ENCODE results near the gene C1S. TPM values are rescaled to one million over a fixed set of nuclear protein-coding genes. Genes with fewer than 3 reads are reported as not detected.

The C1S gene
- total RNA-seq, 6 experiments from 2014 or later = 21.9 to 30.8 (median 30.2) TPM

GRCh38 chr12:7058850-7059395, 1.6 kb upstream of the C1S start:
- Mint-ChIP-seq H3K4me3 (no peak overlapping the region), H3K27ac (no peak overlapping the region), H3K4me1 (ENCODE audit: low read depth) (peaks cover 19% of the 10 kb centered on the region), H3K36me3 (ENCODE audit: low read depth) (no peaks in the 10 kb centered on the region), H3K27me3 (ENCODE audit: insufficient read depth) (peaks cover 31% of the 10 kb centered on the region), H3K9me3 (no peaks in the 10 kb centered on the region)
- TF ChIP-seq CTCF (IDR thresholded peaks at IDR 0.05) = no peak
- no peak for DNase-seq

- Mint-ChIP-seq H3K36me3 (ENCODE audit: low read depth) (no peaks in the 10 kb centered on the region), H3K27me3 (ENCODE audit: insufficient read depth) (peaks cover 24% of the 10 kb centered on the region), H3K27ac (peak overlapping the region; percentile 95), H3K4me3 (no peak overlapping the region; the same call in 1 of the 2 replicates), H3K9me3 (no peaks in the 10 kb centered on the region), H3K4me1 (ENCODE audit: low read depth) (peaks cover 19% of the 10 kb centered on the region)
- TF ChIP-seq CTCF (IDR thresholded peaks at IDR 0.05) = no peak
- no peak for DNase-seq
Observed at GRCh38 chr12:7059780-7060179, 738 bp upstream of the C1S start.

- peak overlapping the region; percentile 89 for H3K4me3 Mint-ChIP-seq
- DNase-seq = no peak
- peaks cover 13% of the 10 kb centered on the region for H3K27me3 Mint-ChIP-seq (ENCODE audit: insufficient read depth)
- H3K9me3 Mint-ChIP-seq = no peaks in the 10 kb centered on the region
- H3K36me3 Mint-ChIP-seq (ENCODE audit: low read depth) = no peaks in the 10 kb centered on the region
- peak overlapping the region; percentile 95 for H3K27ac Mint-ChIP-seq
- TF ChIP-seq CTCF (IDR thresholded peaks at IDR 0.05) = no peak
- peaks cover 19% of the 10 kb centered on the region for H3K4me1 Mint-ChIP-seq (ENCODE audit: low read depth)
Observed at GRCh38 chr12:7061138-7061537, 620 bp downstream of the C1S start.

- Mint-ChIP-seq H3K27me3 (ENCODE audit: insufficient read depth) (peaks cover 8% of the 10 kb centered on the region; the same call in 1 of the 2 replicates), H3K27ac (peak overlapping the region; percentile 95; the same call in 1 of the 2 replicates), H3K4me3 (peak overlapping the region; percentile 89; the same call in 1 of the 2 replicates), H3K4me1 (ENCODE audit: low read depth) (peaks cover 19% of the 10 kb centered on the region), H3K9me3 (no peaks in the 10 kb centered on the region), H3K36me3 (ENCODE audit: low read depth) (peaks cover 3% of the 10 kb centered on the region; the same call in 1 of the 2 replicates)
- TF ChIP-seq CTCF (IDR thresholded peaks at IDR 0.05) = no peak
- no peak for DNase-seq
Observed at GRCh38 chr12:7061596-7061995, 1.1 kb downstream of the C1S start.

GRCh38 chr12:7064516-7064915, 4.0 kb downstream of the C1S start:
- no peak for DNase-seq
- no peak overlapping the region for H3K27ac Mint-ChIP-seq
- no peak for TF ChIP-seq CTCF (IDR thresholded peaks at IDR 0.05)
- peaks cover 30% of the 10 kb centered on the region for H3K4me1 Mint-ChIP-seq (ENCODE audit: low read depth)
- peaks cover 4% of the 10 kb centered on the region for H3K27me3 Mint-ChIP-seq (ENCODE audit: insufficient read depth)
- peaks cover 7% of the 10 kb centered on the region; the same call in 1 of the 2 replicates for H3K36me3 Mint-ChIP-seq (ENCODE audit: low read depth)
- no peak overlapping the region for H3K4me3 Mint-ChIP-seq
- no peaks in the 10 kb centered on the region for H3K9me3 Mint-ChIP-seq

Data from HFFc6 (cell line).